SH-SY5Y (cell line): ENCODE measurements around the gene ATP8A2.

Source experiments
- GATA2 ChIP-seq: IDR thresholded peaks from 2 replicates; pipeline ENCODE4 v1.6.1; 2011; ENCODE audit warnings: mild to moderate bottlenecking, low read depth, low read length
- GATA3 ChIP-seq: IDR thresholded peaks from 2 replicates; pipeline ENCODE4 v1.6.1; 2011; ENCODE audit warnings: low read depth, mild to moderate bottlenecking, low read length, moderate library complexity

DNA sequence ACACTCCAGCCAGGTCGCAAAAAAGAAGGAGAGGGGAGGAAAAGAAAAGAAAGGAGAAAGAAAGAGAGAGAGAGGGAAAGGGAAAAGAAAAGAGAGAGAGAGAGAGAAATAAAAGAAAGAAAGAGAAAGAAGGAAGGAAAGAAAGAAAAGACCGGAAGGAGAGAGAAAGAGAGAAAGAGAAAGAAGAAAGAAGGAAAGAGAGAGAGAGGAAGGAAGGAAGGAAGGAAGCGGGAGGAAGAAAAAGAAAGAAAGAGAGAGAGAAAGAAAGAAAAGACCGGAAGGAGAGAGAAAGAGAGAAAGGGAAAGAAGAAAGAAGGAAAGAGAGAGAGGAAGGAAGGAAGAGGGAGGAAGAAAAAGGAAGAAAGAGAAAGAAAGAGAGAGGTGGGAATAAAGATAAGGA lies 359.3 kb downstream of the ATP8A2 start:
- TF ChIP-seq GATA2 (no peak), GATA3 (no peak)
